SK-N-SH (cell line): ENCODE results near the gene RNF214.

ENCODE experiments used
- CHD2 ChIP-seq: fragments of 150-350 bp; IDR thresholded peaks from 2 replicates; pipeline ENCODE4 v1.6.1; 2018; ENCODE audit warnings: low read length; ENCODE audit not compliant: partially characterized antibody
- EP300 ChIP-seq, 2 experiments: IDR thresholded peaks; 2 replicates each; pipeline versions ENCODE4 v1.4.0 to v1.6.1; 2012; ENCODE audit warnings: borderline replicate concordance in 1 of 2, low read depth in 1 of 2, low read length in 1 of 2
- FOXJ3 ChIP-seq: sonication (generic); formaldehyde crosslinking; IDR thresholded peaks from 2 replicates; pipeline ENCODE4 v1.5.1; 2020; ENCODE audit warnings: mild to moderate bottlenecking, missing genetic modification reagents
- GABPA ChIP-seq: IDR thresholded peaks from 2 replicates; pipeline ENCODE4 v1.4.0; 2012; ENCODE audit warnings: low read depth, mild to moderate bottlenecking
- GATA2 ChIP-seq: sonication (generic); formaldehyde crosslinking; IDR thresholded peaks from 2 replicates; pipeline ENCODE4 v1.5.0; 2020; ENCODE audit warnings: mild to moderate bottlenecking, missing genetic modification reagents
- NFIC ChIP-seq: IDR thresholded peaks from 2 replicates; pipeline ENCODE4 v1.4.0; 2012; ENCODE audit warnings: borderline replicate concordance
- POLR2AphosphoS5 ChIP-seq: IDR thresholded peaks from 2 replicates; pipeline ENCODE4 v1.6.1; 2012; ENCODE audit warnings: low read depth, low read length
- RAD21 ChIP-seq: IDR thresholded peaks from 2 replicates; pipeline ENCODE4 v1.6.1; 2012; ENCODE audit warnings: mild to moderate bottlenecking, low read length
- SMC3 ChIP-seq: IDR thresholded peaks from 2 replicates; pipeline ENCODE4 v1.6.1; 2012; ENCODE audit warnings: low read depth, low read length, improper control_type of control experiment
- TAF1 ChIP-seq: IDR thresholded peaks from 2 replicates; pipeline ENCODE4 v1.6.1; 2012; ENCODE audit warnings: low read depth, mild to moderate bottlenecking, low read length, moderate library complexity, borderline replicate concordance
- TF ChIP-seq, protein P1 (sequence below): fragments of 200-600 bp; sonication (generic); IDR thresholded peaks from 2 replicates; pipeline ENCODE4 v1.6.1; 2017; ENCODE audit warnings: antibody characterized with exemption, mild to moderate bottlenecking, moderate library complexity
- TF ChIP-seq, protein P2 (sequence below): IDR thresholded peaks from 2 replicates; pipeline ENCODE4 v1.6.1; 2012; ENCODE audit warnings: mild to moderate bottlenecking, low read depth, low read length, moderate library complexity

DNA sequence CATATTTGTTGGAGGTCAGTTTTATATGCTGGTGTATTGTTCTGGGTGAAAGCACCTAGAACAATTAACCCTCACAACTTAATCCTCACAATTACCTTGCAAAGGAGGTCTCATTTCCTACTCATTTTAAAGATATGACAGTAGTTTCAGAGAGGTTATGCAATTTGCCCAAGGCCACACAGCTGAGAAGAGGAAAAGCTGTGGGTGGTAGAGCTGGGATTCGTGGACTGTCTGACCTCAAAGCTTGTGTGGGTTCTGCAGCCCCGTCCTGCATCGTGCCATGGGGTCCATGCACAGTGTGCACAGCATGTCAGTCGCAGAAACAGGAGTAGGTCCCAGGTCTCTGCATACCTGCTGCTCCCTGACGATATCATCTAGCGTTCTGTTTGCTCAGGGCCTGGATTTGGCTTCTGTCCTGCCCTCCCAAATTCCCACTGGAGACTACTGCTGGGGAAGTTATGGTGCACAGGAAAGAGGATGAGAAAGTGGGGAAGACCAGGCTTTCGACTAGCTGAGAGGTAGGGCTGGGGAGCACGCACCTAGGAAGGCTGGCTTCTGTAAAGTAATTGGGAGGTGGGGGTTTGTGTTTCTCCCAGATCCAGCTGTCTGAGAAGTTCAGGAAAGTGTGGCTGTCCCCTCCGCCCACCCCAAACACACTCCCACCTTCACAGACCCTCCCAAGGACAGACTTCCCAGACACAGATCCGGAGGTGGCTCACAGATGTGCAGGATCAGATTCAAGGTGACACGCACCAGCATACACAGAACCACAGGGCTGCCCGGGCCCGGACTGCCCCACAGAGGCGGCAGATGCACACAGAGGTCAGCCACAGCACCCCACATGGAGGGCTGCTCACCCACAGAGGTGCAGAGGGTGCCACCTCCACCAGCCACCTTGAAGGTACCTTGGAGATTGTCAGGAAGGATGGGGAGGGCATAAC is 81.6 kb downstream of the RNF214 start:
- TF ChIP-seq FOXJ3 (CRISPR knock-in tag) (no peak), TAF1 (no peak), GATA2 (CRISPR knock-in tag) (no peak), POLR2AphosphoS5 (no peak), SMC3 (no peak), NFIC (no peak), CHD2 (no peak), EP300 (IDR thresholded peaks at IDR 0.05; ENCODE audit: borderline replicate concordance in 1 of 2, low read depth in 1 of 2, low read length in 1 of 2) (no peak), RAD21 (no peak), GABPA (no peak)
- TF ChIP-seq, protein P1, sequence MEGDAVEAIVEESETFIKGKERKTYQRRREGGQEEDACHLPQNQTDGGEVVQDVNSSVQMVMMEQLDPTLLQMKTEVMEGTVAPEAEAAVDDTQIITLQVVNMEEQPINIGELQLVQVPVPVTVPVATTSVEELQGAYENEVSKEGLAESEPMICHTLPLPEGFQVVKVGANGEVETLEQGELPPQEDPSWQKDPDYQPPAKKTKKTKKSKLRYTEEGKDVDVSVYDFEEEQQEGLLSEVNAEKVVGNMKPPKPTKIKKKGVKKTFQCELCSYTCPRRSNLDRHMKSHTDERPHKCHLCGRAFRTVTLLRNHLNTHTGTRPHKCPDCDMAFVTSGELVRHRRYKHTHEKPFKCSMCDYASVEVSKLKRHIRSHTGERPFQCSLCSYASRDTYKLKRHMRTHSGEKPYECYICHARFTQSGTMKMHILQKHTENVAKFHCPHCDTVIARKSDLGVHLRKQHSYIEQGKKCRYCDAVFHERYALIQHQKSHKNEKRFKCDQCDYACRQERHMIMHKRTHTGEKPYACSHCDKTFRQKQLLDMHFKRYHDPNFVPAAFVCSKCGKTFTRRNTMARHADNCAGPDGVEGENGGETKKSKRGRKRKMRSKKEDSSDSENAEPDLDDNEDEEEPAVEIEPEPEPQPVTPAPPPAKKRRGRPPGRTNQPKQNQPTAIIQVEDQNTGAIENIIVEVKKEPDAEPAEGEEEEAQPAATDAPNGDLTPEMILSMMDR: no peak
- TF ChIP-seq, protein P2, sequence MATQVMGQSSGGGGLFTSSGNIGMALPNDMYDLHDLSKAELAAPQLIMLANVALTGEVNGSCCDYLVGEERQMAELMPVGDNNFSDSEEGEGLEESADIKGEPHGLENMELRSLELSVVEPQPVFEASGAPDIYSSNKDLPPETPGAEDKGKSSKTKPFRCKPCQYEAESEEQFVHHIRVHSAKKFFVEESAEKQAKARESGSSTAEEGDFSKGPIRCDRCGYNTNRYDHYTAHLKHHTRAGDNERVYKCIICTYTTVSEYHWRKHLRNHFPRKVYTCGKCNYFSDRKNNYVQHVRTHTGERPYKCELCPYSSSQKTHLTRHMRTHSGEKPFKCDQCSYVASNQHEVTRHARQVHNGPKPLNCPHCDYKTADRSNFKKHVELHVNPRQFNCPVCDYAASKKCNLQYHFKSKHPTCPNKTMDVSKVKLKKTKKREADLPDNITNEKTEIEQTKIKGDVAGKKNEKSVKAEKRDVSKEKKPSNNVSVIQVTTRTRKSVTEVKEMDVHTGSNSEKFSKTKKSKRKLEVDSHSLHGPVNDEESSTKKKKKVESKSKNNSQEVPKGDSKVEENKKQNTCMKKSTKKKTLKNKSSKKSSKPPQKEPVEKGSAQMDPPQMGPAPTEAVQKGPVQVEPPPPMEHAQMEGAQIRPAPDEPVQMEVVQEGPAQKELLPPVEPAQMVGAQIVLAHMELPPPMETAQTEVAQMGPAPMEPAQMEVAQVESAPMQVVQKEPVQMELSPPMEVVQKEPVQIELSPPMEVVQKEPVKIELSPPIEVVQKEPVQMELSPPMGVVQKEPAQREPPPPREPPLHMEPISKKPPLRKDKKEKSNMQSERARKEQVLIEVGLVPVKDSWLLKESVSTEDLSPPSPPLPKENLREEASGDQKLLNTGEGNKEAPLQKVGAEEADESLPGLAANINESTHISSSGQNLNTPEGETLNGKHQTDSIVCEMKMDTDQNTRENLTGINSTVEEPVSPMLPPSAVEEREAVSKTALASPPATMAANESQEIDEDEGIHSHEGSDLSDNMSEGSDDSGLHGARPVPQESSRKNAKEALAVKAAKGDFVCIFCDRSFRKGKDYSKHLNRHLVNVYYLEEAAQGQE: no peak
